NB4 (cell line): Measurements from ENCODE around the gene FADD.

ENCODE experiments used
- MYC ChIP-seq: IDR thresholded peaks from 2 replicates; pipeline ENCODE4 v1.6.1; 2011; ENCODE audit warnings: low read depth, low read length
- TF ChIP-seq, protein P1 (sequence below): IDR thresholded peaks from one replicate; pipeline ENCODE4 v1.5.1; 2012; ENCODE audit warnings: low read depth, low read length

- TF ChIP-seq, protein P1, sequence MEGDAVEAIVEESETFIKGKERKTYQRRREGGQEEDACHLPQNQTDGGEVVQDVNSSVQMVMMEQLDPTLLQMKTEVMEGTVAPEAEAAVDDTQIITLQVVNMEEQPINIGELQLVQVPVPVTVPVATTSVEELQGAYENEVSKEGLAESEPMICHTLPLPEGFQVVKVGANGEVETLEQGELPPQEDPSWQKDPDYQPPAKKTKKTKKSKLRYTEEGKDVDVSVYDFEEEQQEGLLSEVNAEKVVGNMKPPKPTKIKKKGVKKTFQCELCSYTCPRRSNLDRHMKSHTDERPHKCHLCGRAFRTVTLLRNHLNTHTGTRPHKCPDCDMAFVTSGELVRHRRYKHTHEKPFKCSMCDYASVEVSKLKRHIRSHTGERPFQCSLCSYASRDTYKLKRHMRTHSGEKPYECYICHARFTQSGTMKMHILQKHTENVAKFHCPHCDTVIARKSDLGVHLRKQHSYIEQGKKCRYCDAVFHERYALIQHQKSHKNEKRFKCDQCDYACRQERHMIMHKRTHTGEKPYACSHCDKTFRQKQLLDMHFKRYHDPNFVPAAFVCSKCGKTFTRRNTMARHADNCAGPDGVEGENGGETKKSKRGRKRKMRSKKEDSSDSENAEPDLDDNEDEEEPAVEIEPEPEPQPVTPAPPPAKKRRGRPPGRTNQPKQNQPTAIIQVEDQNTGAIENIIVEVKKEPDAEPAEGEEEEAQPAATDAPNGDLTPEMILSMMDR = no peak
- TF ChIP-seq MYC = no peak
Observed at GRCh38 chr11:70155386-70155785, 47.7 kb upstream of the FADD start.
